GM12801 (cell line): ENCODE measurements around the gene HRH2.

Source experiments
- CTCF ChIP-seq: IDR thresholded peaks from one replicate; pipeline ENCODE4 v1.5.1; 2011; ENCODE audit warnings: control low read depth; ENCODE audit not compliant: insufficient read length; ENCODE audit errors: extremely low read depth

HRH2 gene

GRCh38 chr5:175691761-175692160, 33.9 kb downstream of the HRH2 start:
- TF ChIP-seq CTCF: no peak

DNA sequence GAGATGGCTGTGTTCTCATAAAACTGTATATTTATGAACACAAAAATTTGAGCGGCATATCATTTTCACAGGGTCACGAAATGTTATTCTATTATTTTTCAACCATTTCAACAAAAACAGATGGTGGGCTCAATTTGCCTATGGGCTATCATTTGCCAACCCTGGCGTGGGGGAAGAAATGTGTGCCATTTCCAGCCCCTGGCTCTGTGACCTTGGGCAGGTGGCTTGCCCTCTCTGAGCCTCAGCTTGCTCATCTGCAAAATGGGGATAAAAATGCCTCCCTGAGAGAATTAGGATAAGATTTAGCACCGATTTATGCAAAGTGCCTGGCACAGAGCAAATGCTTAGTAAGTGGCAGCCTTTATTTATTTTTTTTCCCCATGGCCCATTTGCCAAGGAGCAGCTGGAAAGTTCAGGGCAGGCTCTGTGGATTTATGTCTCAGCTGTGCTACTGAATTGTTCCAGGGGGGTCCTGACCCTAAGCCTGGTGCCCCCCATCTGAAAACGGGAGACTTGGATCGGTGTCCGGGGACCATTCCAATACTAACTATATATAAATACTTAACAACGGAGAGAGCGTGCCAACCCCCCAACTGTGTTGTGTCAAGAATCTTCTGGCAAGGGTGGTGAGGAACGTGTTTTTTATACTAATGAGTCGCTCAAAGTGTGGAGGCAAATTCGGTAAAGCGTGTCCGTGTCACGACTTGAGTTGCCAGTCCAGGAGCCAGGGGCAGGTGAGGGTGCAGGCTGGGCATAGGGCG, 34.5 kb downstream of the HRH2 start:
- TF ChIP-seq CTCF: no peak

DNA sequence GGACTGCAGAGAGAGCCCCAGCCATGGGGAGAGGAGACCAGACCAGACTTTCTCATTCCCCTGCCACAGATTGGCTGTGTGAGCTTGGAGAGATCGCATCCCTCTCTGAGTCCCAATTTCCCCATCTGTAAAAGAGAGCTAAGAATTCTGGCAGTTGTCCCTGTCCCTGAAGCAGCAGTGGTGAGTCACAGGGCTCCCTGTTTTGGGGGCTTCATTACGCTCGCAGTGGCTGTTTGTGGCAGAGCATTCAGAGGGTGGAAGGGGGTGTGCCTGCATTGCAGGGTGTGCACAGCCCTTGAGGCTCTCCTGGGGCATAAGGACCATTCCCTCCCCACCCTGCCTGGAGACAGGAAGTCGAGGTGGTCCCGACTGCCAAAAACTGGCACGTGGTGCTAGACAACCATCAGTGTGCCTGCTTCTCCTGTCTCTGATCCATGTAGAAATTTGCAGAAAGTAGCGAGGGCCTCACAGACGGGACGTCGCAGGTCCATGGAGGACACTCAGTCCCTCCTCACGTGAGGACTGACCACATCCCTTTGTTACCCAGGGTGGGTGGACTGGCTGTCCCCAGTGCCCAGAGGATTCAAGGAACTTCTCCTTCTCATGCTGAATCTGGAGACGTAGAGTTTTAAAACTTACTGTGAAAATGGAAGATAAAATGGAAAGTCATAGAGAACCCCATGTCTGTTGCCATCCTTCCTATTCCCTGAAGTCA, 35.3 kb downstream of the HRH2 start:
- no peak for TF ChIP-seq CTCF

GRCh38 chr5:175693741-175694140, 35.9 kb downstream of the HRH2 start:
- no peak for TF ChIP-seq CTCF

- TF ChIP-seq CTCF: no peak
Observed at GRCh38 chr5:175694371-175695160, 36.7 kb downstream of the HRH2 start.

GRCh38 chr5:175695161-175696126, 37.6 kb downstream of the HRH2 start:
- TF ChIP-seq CTCF: no peak
